ENCODE measurements around the gene NOP53. TPM values are rescaled to one million over a fixed set of nuclear protein-coding genes. Genes with fewer than 3 reads are reported as not detected.

The NOP53 gene
- total and polyA plus RNA-seq, 2 of the 4 experiments (the other 2 are of a cell fraction) = 59.5 to 83.2 TPM

DNA sequence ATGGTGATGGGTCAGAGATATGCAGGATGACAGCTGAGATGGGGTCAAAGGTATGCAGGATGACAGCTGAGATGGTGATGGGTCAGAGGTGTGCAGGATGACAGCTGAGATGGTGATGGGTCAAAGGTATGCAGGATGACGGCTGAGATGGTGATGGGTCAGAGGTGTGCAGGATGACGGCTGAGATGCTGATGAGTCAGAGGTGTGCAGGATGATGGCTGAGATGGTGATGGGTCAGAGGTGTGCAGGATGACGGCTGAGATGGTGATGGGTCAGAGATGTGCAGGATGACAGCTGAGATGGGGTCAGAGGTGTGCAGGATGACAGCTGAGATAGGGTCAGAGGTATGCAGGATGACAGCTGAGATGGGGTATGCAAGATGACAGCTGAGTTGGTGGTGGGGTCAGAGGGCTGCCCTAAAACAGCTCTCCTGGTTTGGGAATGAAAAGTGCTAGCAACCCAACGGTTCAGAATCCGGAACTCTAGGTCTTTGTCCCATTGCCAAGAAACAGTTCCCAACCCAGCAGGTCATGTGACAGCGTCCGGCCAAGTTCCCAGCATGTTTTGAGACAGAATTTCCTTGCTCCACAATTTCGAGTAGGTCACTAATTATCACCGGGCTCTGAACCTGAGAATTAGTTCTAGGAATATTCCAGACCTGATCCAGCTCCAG is 36.4 kb downstream of the NOP53 start:
- 83% methylated on average over 7 of the region's 9 CpGs; no CpG with 5 or more reads in 1 of the 2 experiments for WGBS, 2 experiments (ENCODE audit: extremely low coverage in 2 of 2, insufficient read length in 1 of 2)
- Histone ChIP-seq H3K14ac (replicated peaks; ENCODE audit: low read depth, low read length) (no peak overlapping the region), H2AK5ac (ENCODE audit: low read depth, low read length) (no peak overlapping the region), H2AFZ (replicated peaks; ENCODE audit: low read length, poor library complexity) (no peak overlapping the region), H3K4ac (ENCODE audit: low read depth, low read length) (no peak overlapping the region), H2BK20ac (ENCODE audit: low read depth, low read length) (no peak overlapping the region), H4K5ac (ENCODE audit: low read depth, low read length) (no peak overlapping the region), H3K79me1 (ENCODE audit: low read depth in 1 of 2, low read length in 2 of 2) (peaks cover 26 to 44% of the 10 kb centered on the region in 2 experiments), H3K4me2 (ENCODE audit: low read depth, low read length) (no peak overlapping the region), H3K27ac (ENCODE audit: insufficient read depth, low read length) (no peak overlapping the region), H3K36me3 (ENCODE audit: control insufficient read depth, insufficient read depth, low read length) (peaks cover 44% of the 10 kb centered on the region), H2BK120ac (ENCODE audit: low read depth, low read length) (no peak overlapping the region), H3K9me1 (ENCODE audit: insufficient read depth, low read length) (peaks cover 14% of the 10 kb centered on the region), H4K91ac (ENCODE audit: insufficient read depth, low read depth, low read length) (no peak overlapping the region), H3K18ac (ENCODE audit: low read depth, low read length) (no peak overlapping the region), H2BK5ac (ENCODE audit: low read depth, low read length, poor library complexity, severe bottlenecking) (no peak overlapping the region), H2BK15ac (ENCODE audit: low read depth, low read length) (no peak overlapping the region), H3K4me3 (ENCODE audit: insufficient read depth, low read depth, low read length) (no peak overlapping the region), H3K4me1 (ENCODE audit: control insufficient read depth, insufficient read depth, low read length) (peaks cover 2% of the 10 kb centered on the region; the same call in 1 of the 2 replicates), H2AK9ac (replicated peaks; ENCODE audit: low read depth, low read length, poor library complexity) (no peak overlapping the region), H3K23ac (ENCODE audit: low read depth, low read length) (no peak overlapping the region), H3K27me3 (ENCODE audit: control insufficient read depth, insufficient read depth, low read length) (no peaks in the 10 kb centered on the region), H3K9me3 (ENCODE audit: control insufficient read depth, insufficient read depth, low read length) (no peaks in the 10 kb centered on the region), H3K56ac (ENCODE audit: extremely low read depth, insufficient read depth, low read length) (no peak overlapping the region), H3K9ac (ENCODE audit: low read depth, low read length) (no peak overlapping the region), H4K20me1 (ENCODE audit: insufficient read depth, low read length) (peaks cover 30% of the 10 kb centered on the region; the same call in 1 of the 2 replicates), H4K8ac (ENCODE audit: low read depth in 2 of 2, low read length in 2 of 2) (no peak overlapping the region)
- DNase-seq (no peak), ATAC-seq (ENCODE audit: low read depth) (no peak)
- CTCF ChIA-PET = interaction anchor here (0.9 kb wide), 1 partner anchor 81 kb away, joined by 3 read pairs; no protein-coding TSS in a partner anchor
- BruUV-seq (replicated peaks) = no TSS peak
- intact Hi-C loops (cut with micrococcal nuclease) (no loop called here), in situ Hi-C loops (cut with MboI; ENCODE audit: low sequenced_read_pairs) (loop anchor here (10.0 kb wide), 1 partner anchor 347 kb away; no protein-coding TSS in a partner anchor), dilution Hi-C loops (cut with HindIII; ENCODE audit: low sequenced_read_pairs, unreplicated experiment) (no loop called here)
- POLR2A ChIA-PET (ENCODE audit: unreplicated experiment) = no interaction called here
- TF ChIP-seq, protein P1, sequence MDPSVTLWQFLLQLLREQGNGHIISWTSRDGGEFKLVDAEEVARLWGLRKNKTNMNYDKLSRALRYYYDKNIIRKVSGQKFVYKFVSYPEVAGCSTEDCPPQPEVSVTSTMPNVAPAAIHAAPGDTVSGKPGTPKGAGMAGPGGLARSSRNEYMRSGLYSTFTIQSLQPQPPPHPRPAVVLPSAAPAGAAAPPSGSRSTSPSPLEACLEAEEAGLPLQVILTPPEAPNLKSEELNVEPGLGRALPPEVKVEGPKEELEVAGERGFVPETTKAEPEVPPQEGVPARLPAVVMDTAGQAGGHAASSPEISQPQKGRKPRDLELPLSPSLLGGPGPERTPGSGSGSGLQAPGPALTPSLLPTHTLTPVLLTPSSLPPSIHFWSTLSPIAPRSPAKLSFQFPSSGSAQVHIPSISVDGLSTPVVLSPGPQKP (IDR thresholded peaks at IDR 0.05; ENCODE audit: borderline replicate concordance, low read depth, low read length) = no peak
- no peak for TF ChIP-seq RAD21 (IDR thresholded peaks at IDR 0.05; ENCODE audit: low read length)
- no peak for TF ChIP-seq MAFK (IDR thresholded peaks at IDR 0.05; ENCODE audit: low read depth, low read length)
- no peak for TF ChIP-seq RCOR1 (IDR thresholded peaks at IDR 0.05; ENCODE audit: insufficient replicate concordance, low read length)
- no peak for TF ChIP-seq MAZ (IDR thresholded peaks at IDR 0.05; ENCODE audit: borderline replicate concordance, low read depth, low read length)

Measured in IMR-90 (cell line).